PC-9 (cell line): ENCODE results near the gene CDKN1B. TPM values are rescaled to one million over a fixed set of nuclear protein-coding genes. Genes with fewer than 3 reads are reported as not detected.

Experiments
- BruUV-seq: library from RNA; stranded (reverse); fragments of 400-500 nt; replicated peaks from 2 replicates; lab custom pipeline; 2021; lab: Mats Ljungman, UMichigan
- CTCF ChIA-PET: fragments of 300-600 bp; sonication (Branson Sonifier 250); formaldehyde crosslinking; loops from one replicate; lab custom pipeline; 2022; ENCODE audit warnings: antibody characterized with exemption; lab: Charles Lee
- POLR2A ChIA-PET: fragments of 300-600 bp; sonication (Branson Sonifier 250); formaldehyde crosslinking; loops from one replicate; lab custom pipeline; 2022; ENCODE audit warnings: antibody characterized with exemption; ENCODE audit not compliant: unreplicated experiment; lab: Charles Lee
- DNase-seq, 2 experiments: peaks; one replicate each; pipeline versions ENCODE4 v3.0.0 to v3.0.0-alpha.2; 2015 to 2022; ENCODE audit warnings: mixed read lengths in 1 of 2
- H2AFZ ChIP-seq: fragments of 200-600 bp; sonication (generic); 2 replicates; pipeline ENCODE4 v1.8.1; 2017; ENCODE audit warnings: antibody characterized with exemption
- H3F3A ChIP-seq: fragments of 200-600 bp; sonication (generic); 2 replicates; pipeline ENCODE4 v1.8.1; 2017; ENCODE audit warnings: antibody characterized with exemption, mild to moderate bottlenecking, low read depth; ENCODE audit not compliant: insufficient read depth
- H3K27ac ChIP-seq: fragments of 200-600 bp; sonication (generic); 2 replicates; pipeline ENCODE4 v1.6.1; 2016; ENCODE audit warnings: mixed run types
- H3K27me3 ChIP-seq: fragments of 200-600 bp; sonication (generic); 2 replicates; pipeline ENCODE4 v1.6.1; 2016; ENCODE audit warnings: low read depth, mixed run types; ENCODE audit not compliant: insufficient read depth
- H3K36me3 ChIP-seq: fragments of 200-600 bp; sonication (generic); 2 replicates; pipeline ENCODE4 v1.6.1; 2016; ENCODE audit warnings: low read depth, mixed run types
- H3K4me1 ChIP-seq: fragments of 200-600 bp; sonication (generic); replicated peaks from 2 replicates; pipeline ENCODE4 v1.6.1; 2016; ENCODE audit warnings: mixed run types; ENCODE audit not compliant: insufficient read depth
- H3K4me2 ChIP-seq: fragments of 200-600 bp; sonication (generic); 2 replicates; pipeline ENCODE4 v1.6.1; 2017; ENCODE audit warnings: mixed run types
- H3K4me3 ChIP-seq: fragments of 200-600 bp; sonication (generic); 2 replicates; pipeline ENCODE4 v1.6.1; 2016; ENCODE audit warnings: mixed run types
- H3K79me2 ChIP-seq: fragments of 200-600 bp; sonication (generic); 2 replicates; pipeline ENCODE4 v1.6.1; 2017; ENCODE audit warnings: low read depth, mixed run types
- H3K9me2 ChIP-seq: fragments of 200-600 bp; sonication (generic); 2 replicates; pipeline ENCODE4 v1.8.1; 2017; ENCODE audit warnings: mild to moderate bottlenecking; ENCODE audit not compliant: insufficient read depth
- H3K9me3 ChIP-seq: fragments of 200-600 bp; sonication (generic); 2 replicates; pipeline ENCODE4 v1.8.1; 2016; ENCODE audit warnings: low read depth; ENCODE audit not compliant: insufficient read depth
- H4K20me1 ChIP-seq: fragments of 200-600 bp; sonication (generic); 2 replicates; pipeline ENCODE4 v1.8.1; 2017; ENCODE audit not compliant: insufficient read depth
- CTCF ChIP-seq: fragments of 200-600 bp; sonication (generic); conservative IDR thresholded peaks from 2 replicates; pipeline ENCODE4 v1.6.1; 2017; ENCODE audit warnings: mixed run types, antibody characterized with exemption, mild to moderate bottlenecking, moderate library complexity
- EZH2 ChIP-seq: fragments of 200-600 bp; sonication (generic); IDR thresholded peaks from 2 replicates; pipeline ENCODE4 v1.8.0; 2017; ENCODE audit warnings: antibody characterized with exemption, low read depth
- intact Hi-C: fragments of 100-400 bp; cut with micrococcal nuclease; formaldehyde crosslinking; loops from one replicate; pipeline ENCODE4 v1.10.0; 2022; ENCODE audit not compliant: unreplicated experiment
- total RNA-seq: library from RNA; stranded (reverse); gene quantifications from 2 replicates; pipeline ENCODE4 v1.2.3, GENCODE V29; 2021

Gene CDKN1B
- total RNA-seq, 1 experiment from 2014 or later, result 67.5 TPM

GRCh38 chr12:12705838-12706520, 11.2 kb upstream of the CDKN1B start:
- H3F3A ChIP-seq, result no peaks in the 10 kb centered on the region
- no TSS peak for BruUV-seq
- H3K27me3 ChIP-seq, result no peaks in the 10 kb centered on the region
- ChIA-PET POLR2A (no interaction called here), CTCF (interaction anchor here (0.7 to 1.1 kb wide), 2 partner anchors 31 to 65 kb away, joined by 5 to 9 read pairs; no protein-coding TSS in a partner anchor)
- H3K9me2 ChIP-seq, result no peaks in the 10 kb centered on the region
- no peak overlapping the region for H3K4me2 ChIP-seq
- no peak for TF ChIP-seq EZH2
- TF ChIP-seq CTCF, result no peak
- H4K20me1 ChIP-seq, result no peaks in the 10 kb centered on the region
- H3K79me2 ChIP-seq, result no peaks in the 10 kb centered on the region
- no peak for DNase-seq
- peaks cover 12% of the 10 kb centered on the region for H3K4me1 ChIP-seq
- intact Hi-C loops, result loop anchor here (2.0 kb wide), 2 partner anchors 1207 to 1935 kb away; no protein-coding TSS in a partner anchor
- no peak overlapping the region for H2AFZ ChIP-seq
- H3K4me3 ChIP-seq, result no peak overlapping the region
- no peaks in the 10 kb centered on the region for H3K36me3 ChIP-seq
- no peaks in the 10 kb centered on the region for H3K9me3 ChIP-seq
- H3K27ac ChIP-seq, result no peak overlapping the region

GRCh38 chr12:12713932-12714275, 3.3 kb upstream of the CDKN1B start:
- DNase-seq, result no peak
- ChIA-PET CTCF (no interaction called here), POLR2A (interaction anchor here (0.7 kb wide), 1 partner anchor 706 kb away, joined by 8 read pairs; no protein-coding TSS in a partner anchor)
- no peak overlapping the region for H2AFZ ChIP-seq
- no peaks in the 10 kb centered on the region for H3K9me2 ChIP-seq
- no peak overlapping the region for H3K4me3 ChIP-seq
- no peak overlapping the region for H3K27ac ChIP-seq
- intact Hi-C loops, result no loop called here
- peaks cover 13% of the 10 kb centered on the region for H3K4me1 ChIP-seq
- no peaks in the 10 kb centered on the region for H3K27me3 ChIP-seq
- H3K36me3 ChIP-seq, result 0 out of 2 replicates have a peak, but pooled peaks cover 9% of the 10 kb centered on the region
- BruUV-seq, result no TSS peak
- no peaks in the 10 kb centered on the region for H3K9me3 ChIP-seq
- peaks cover 10% of the 10 kb centered on the region for H3F3A ChIP-seq
- TF ChIP-seq CTCF (no peak), EZH2 (no peak)
- H3K4me2 ChIP-seq, result no peak overlapping the region
- H4K20me1 ChIP-seq, result peaks cover 8% of the 10 kb centered on the region
- H3K79me2 ChIP-seq, result peaks cover 24% of the 10 kb centered on the region

DNA sequence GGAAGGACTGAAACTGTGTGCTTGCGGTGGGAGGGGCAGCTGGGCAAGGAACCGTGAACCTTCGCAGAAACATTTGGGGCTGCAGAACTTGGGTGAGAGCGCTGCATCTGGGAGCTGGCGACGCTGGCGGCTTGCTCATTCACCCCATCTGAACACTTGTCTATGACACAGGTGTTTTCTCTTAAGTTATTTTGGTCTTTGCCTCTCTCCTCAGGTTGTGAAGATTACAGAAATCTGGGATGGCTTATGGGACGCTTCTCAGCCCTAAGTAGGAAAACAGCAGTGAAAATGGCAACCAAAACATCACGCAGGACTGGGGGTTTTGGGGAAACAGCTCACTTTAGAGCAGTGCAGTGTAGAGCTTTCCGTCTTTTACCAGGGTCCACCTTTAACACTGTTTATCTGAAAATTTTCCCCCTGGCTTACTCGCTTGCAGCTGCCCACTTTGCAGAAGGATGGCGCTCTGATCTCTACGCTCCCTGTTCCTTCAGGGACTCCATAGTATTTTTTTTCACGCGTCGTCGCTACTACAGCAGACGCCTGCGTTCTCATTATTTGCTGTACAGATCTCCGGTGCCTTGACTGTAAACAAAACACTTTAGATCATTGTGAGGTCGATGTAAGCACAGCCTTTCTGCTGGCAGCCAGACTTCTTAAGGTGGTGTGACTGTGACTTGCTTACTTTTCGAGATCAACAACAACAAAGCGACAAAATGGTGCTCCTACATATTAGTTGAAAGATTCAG, 2.7 kb upstream of the CDKN1B start:
- no peak overlapping the region for H3K4me3 ChIP-seq
- peaks cover 15% of the 10 kb centered on the region for H3K36me3 ChIP-seq
- no peak overlapping the region for H3K4me2 ChIP-seq
- TF ChIP-seq CTCF (no peak), EZH2 (no peak)
- H3K4me1 ChIP-seq, result peaks cover 13% of the 10 kb centered on the region
- peaks cover 8% of the 10 kb centered on the region for H4K20me1 ChIP-seq
- ChIA-PET CTCF (no interaction called here), POLR2A (interaction anchor here (0.7 kb wide), 2 partner anchors 376 to 705 kb away, joined by 4 to 8 read pairs; no protein-coding TSS in a partner anchor)
- H2AFZ ChIP-seq, result no peak overlapping the region
- BruUV-seq, result no TSS peak
- intact Hi-C loops, result loop anchor here (5.0 kb wide), 2 partner anchors 383 to 1992 kb away; partner anchors contain the start of gene YBX3
- DNase-seq, result peak in 1 of 2 experiments; percentile 47
- H3K9me3 ChIP-seq, result no peaks in the 10 kb centered on the region
- no peak overlapping the region for H3K27ac ChIP-seq
- no peaks in the 10 kb centered on the region for H3K27me3 ChIP-seq
- H3F3A ChIP-seq, result peaks cover 10% of the 10 kb centered on the region
- no peaks in the 10 kb centered on the region for H3K9me2 ChIP-seq
- H3K79me2 ChIP-seq, result peaks cover 30% of the 10 kb centered on the region
